Calu3 (cell line): ENCODE measurements around the gene WDR5. TPM values are rescaled to one million over a fixed set of nuclear protein-coding genes. Genes with fewer than 3 reads are reported as not detected.

Source experiments
- BruUV-seq: library from RNA; stranded (reverse); fragments of 400-500 nt; replicated peaks from 2 replicates; lab custom pipeline; 2021; lab: Mats Ljungman, UMichigan
- CTCF ChIA-PET: fragments of 300-600 bp; sonication (Branson Sonifier 250); formaldehyde crosslinking; loops from one replicate; lab custom pipeline; 2022; ENCODE audit warnings: antibody characterized with exemption; lab: Charles Lee
- DNase-seq: peaks from one replicate; pipeline ENCODE4 v3.0.0; 2022
- H3K27ac Mint-ChIP-seq: one replicate; pipeline ENCODE4 v1.8.0; 2022; ENCODE audit warnings: mixed read lengths; ENCODE audit not compliant: unreplicated experiment
- H3K27me3 Mint-ChIP-seq: one replicate; pipeline ENCODE4 v1.8.0; 2022; ENCODE audit warnings: mixed read lengths; ENCODE audit not compliant: unreplicated experiment
- H3K36me3 Mint-ChIP-seq: one replicate; pipeline ENCODE4 v1.8.0; 2022; ENCODE audit warnings: mild to moderate bottlenecking, moderate library complexity, mixed read lengths; ENCODE audit not compliant: insufficient read depth, unreplicated experiment
- H3K4me1 Mint-ChIP-seq: one replicate; pipeline ENCODE4 v1.8.0; 2022; ENCODE audit warnings: mild to moderate bottlenecking, low read depth, mixed read lengths; ENCODE audit not compliant: unreplicated experiment
- H3K4me3 Mint-ChIP-seq: one replicate; pipeline ENCODE4 v1.8.0; 2022; ENCODE audit warnings: mild to moderate bottlenecking, low read depth, moderate library complexity, mixed read lengths; ENCODE audit not compliant: unreplicated experiment
- H3K9me3 Mint-ChIP-seq: one replicate; pipeline ENCODE4 v1.8.0; 2022; ENCODE audit warnings: low read depth, mixed read lengths; ENCODE audit not compliant: unreplicated experiment
- intact Hi-C: fragments of 100-400 bp; cut with micrococcal nuclease; formaldehyde crosslinking; loops from one replicate; pipeline ENCODE4 v1.10.0; 2022; ENCODE audit not compliant: unreplicated experiment
- total RNA-seq: library from RNA; stranded (reverse); gene quantifications from 2 replicates; pipeline ENCODE4 v1.2.3, GENCODE V29; 2022
- TF ChIP-seq, protein P1 (sequence below): fragments of 200-600 bp; IDR thresholded peaks from one replicate; pipeline ENCODE4 v1.8.0; 2022; ENCODE audit warnings: antibody characterized with exemption; ENCODE audit not compliant: unreplicated experiment

The WDR5 gene
- total RNA-seq, 1 experiment from 2014 or later, result 27.5 TPM

DNA sequence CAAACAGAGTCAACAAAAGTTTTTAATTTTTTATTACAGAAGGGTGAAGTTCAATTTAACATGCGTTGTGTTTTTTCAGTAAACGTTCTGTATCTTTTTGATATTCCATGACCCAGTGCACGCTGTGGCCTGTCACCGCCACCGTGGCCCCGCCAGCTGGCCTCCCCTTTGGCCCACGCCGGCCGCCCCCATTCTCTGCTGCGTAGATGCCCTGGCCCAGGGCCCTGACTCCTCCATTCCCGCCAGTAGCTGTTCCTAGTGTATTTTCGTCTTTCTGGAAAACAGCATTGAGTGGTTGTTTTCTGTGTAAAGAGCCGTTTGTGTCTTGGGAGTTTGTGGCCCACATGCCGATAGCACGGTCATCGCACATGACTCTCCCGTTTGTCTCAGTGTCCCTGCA, 22.4 kb downstream of the WDR5 start:
- CTCF ChIA-PET, result interaction anchor here (0.6 kb wide), 1 partner anchor 636 kb away, joined by 4 read pairs; no protein-coding TSS in a partner anchor
- Mint-ChIP-seq H3K4me1 (no peaks in the 10 kb centered on the region), H3K36me3 (peaks cover 11% of the 10 kb centered on the region), H3K27me3 (no peaks in the 10 kb centered on the region), H3K4me3 (no peak overlapping the region), H3K9me3 (no peaks in the 10 kb centered on the region), H3K27ac (no peak overlapping the region)
- TF ChIP-seq, protein P1, sequence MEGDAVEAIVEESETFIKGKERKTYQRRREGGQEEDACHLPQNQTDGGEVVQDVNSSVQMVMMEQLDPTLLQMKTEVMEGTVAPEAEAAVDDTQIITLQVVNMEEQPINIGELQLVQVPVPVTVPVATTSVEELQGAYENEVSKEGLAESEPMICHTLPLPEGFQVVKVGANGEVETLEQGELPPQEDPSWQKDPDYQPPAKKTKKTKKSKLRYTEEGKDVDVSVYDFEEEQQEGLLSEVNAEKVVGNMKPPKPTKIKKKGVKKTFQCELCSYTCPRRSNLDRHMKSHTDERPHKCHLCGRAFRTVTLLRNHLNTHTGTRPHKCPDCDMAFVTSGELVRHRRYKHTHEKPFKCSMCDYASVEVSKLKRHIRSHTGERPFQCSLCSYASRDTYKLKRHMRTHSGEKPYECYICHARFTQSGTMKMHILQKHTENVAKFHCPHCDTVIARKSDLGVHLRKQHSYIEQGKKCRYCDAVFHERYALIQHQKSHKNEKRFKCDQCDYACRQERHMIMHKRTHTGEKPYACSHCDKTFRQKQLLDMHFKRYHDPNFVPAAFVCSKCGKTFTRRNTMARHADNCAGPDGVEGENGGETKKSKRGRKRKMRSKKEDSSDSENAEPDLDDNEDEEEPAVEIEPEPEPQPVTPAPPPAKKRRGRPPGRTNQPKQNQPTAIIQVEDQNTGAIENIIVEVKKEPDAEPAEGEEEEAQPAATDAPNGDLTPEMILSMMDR, result no peak
- DNase-seq, result no peak
- TSS peak; percentile 22 for BruUV-seq
- intact Hi-C loops, result no loop called here

DNA sequence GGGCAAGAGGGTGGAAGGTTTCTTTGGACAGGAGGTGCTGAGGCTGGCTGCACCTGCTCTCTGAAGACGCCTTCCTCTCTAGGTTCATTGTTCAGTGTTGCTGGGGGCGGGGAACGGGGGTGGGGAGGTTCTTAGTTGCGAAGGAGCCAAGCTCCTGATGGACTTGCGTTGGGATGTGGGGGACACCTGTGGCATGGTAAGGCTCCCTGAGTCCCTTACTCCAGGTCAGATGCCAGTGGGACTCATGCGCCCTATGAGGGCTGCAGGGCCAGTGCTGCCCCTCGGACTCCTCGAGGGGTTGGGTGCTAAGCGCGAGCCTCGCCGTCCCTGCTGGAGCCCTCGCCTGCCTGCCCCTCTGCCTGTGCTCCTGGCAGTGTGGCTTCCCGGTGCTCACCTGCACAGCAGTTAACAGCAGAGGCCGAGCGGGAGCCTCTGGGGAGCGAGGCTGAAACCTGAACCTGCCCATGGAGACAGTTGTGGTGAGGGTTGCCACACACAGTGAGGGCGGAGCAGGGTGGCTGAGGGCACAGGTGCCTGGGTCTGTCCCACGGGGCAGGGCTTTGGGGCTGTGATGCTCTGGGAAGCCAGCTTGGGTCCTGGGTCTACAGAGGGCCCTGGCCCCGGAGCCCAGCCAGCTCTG, 23.0 kb downstream of the WDR5 start:
- no peaks in the 10 kb centered on the region for H3K9me3 Mint-ChIP-seq
- H3K27me3 Mint-ChIP-seq, result no peaks in the 10 kb centered on the region
- no peak overlapping the region for H3K27ac Mint-ChIP-seq
- TF ChIP-seq, protein P1, result no peak
- H3K36me3 Mint-ChIP-seq, result peaks cover 11% of the 10 kb centered on the region
- no peak overlapping the region for H3K4me3 Mint-ChIP-seq
- BruUV-seq, result no TSS peak
- CTCF ChIA-PET, result no interaction called here
- no peak for DNase-seq
- intact Hi-C loops, result no loop called here
- H3K4me1 Mint-ChIP-seq, result peaks cover 5% of the 10 kb centered on the region

DNA sequence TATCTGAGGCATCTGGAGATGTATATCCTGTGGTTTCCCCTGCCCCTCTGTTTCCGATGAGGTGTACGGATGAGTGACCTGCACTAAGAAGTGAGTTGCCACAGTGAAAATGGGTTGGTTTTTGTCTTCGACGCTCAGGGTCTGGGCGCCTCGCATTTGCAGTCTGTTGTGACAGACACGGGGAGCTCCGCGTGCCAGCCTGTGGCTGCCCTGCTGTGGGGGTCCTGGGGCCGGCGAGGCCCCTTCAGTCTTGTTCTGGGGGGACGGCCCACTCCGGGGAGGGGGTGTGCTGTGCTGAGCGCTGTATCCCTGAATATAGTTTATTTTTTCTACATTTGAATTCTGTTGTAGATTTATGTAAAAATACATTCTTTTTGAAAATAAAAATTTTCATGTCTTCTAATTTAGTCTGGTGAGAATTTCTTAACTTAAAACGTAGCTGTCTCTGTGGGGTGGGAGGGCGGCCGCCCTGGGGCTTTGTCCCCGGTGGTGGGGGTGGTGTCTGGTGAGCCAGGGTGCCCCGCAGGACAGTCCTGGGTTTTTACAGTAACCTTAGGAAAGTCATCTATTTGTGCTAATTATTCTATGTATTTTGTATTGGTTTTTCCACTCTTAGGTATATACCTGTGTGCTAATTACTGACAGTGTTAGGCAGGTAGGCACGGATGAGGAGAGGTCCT, 23.8 kb downstream of the WDR5 start:
- CTCF ChIA-PET, result no interaction called here
- Mint-ChIP-seq H3K27me3 (no peaks in the 10 kb centered on the region), H3K4me3 (no peak overlapping the region), H3K9me3 (no peaks in the 10 kb centered on the region), H3K4me1 (peaks cover 8% of the 10 kb centered on the region), H3K36me3 (peaks cover 11% of the 10 kb centered on the region), H3K27ac (no peak overlapping the region)
- no peak for DNase-seq
- BruUV-seq, result no TSS peak
- intact Hi-C loops, result no loop called here
- TF ChIP-seq, protein P1, result no peak

DNA sequence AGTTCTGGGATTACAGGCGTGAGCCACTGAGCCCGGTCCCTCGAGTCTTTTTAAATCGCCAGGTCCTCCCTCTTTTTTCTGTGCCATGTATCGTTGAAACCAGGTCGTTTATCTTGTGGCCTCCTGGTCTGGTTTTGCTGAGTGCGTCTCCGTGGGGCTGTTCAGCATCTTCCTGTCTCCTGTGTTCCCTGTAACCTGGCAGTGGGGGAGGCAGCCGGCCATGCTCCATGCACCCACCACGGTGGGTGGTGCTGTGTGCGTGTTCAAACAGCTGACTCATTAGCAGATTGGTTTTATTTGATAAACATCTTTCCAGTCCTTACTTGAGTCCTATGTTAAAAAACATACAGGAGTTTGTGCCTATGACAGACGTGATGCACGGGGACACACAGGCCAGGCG, 25.8 kb downstream of the WDR5 start:
- intact Hi-C loops, result no loop called here
- peaks cover 7% of the 10 kb centered on the region for H3K36me3 Mint-ChIP-seq
- H3K4me1 Mint-ChIP-seq, result peaks cover 8% of the 10 kb centered on the region
- no peak overlapping the region for H3K27ac Mint-ChIP-seq
- no peak for DNase-seq
- H3K27me3 Mint-ChIP-seq, result no peaks in the 10 kb centered on the region
- no peak overlapping the region for H3K4me3 Mint-ChIP-seq
- CTCF ChIA-PET, result interaction anchor here (0.7 kb wide), 1 partner anchor 198 kb away, joined by 5 read pairs; no protein-coding TSS in a partner anchor
- TF ChIP-seq, protein P1, result no peak
- no TSS peak for BruUV-seq
- H3K9me3 Mint-ChIP-seq, result no peaks in the 10 kb centered on the region
